ENCODE measurements around the gene TGFBR1. TPM values are rescaled to one million over a fixed set of nuclear protein-coding genes. Genes with fewer than 3 reads are reported as not detected.

The TGFBR1 gene
- total RNA-seq, 6 donors from 2014 or later: 13.6 to 63.1 (median 37.9) TPM

DNA sequence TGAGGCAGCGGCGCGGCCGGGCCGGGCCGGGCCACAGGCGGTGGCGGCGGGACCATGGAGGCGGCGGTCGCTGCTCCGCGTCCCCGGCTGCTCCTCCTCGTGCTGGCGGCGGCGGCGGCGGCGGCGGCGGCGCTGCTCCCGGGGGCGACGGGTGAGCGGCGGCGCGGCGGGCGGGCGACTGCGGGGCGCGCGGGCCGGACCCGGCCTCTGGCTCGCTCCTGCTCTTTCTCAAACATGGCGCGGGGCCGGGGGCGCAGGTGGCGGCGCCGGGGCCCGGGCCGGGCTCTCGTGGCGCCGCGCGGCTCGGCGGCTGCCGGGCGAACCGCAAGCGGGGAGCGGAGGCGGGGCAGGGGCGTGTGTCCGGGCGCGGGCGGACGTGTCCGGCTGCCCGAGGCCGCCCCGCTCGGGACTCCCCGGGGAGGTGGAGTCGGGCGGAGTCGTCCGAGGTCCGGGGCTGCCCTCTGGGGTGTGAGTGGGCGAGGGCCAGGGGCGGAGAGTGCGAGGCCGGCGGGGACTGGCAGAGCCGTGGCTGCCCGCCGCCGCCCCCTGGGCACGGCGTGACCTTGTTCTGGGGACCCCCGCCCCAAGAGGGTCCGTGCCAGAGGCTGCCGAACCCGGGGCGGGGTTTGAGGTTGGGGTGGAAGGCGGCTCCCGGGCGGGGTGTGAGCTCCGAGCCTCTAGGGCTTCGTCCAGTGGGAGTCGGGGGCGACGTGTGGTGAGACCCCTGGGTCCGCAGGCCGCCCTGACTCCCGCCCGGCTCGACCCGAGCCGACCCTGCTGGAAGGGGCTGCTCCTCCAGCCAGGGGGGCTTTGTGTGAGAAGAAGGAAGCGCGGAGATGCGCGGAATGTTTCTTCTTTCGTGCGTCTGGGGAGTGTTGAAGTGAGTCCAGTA, 485 bp downstream of the TGFBR1 start:
- ATAC-seq (ENCODE audit: low FRiP score in 2 of 2): peak; percentile 81 to 89
- Histone ChIP-seq H3K27ac (peak overlapping the region; percentile 86 to 97 (median 92)), H3K4me1 (peaks cover 36 to 53% (median 47%) of the 10 kb centered on the region in 4 donors), H3K36me3 (no peaks in the 10 kb centered on the region), H3K9me3 (no peaks in the 10 kb centered on the region), H3K27me3 (no peaks in the 10 kb centered on the region), H3K4me3 (peak overlapping the region; percentile 34 to 87 (median 79))
- TF ChIP-seq, protein P1, sequence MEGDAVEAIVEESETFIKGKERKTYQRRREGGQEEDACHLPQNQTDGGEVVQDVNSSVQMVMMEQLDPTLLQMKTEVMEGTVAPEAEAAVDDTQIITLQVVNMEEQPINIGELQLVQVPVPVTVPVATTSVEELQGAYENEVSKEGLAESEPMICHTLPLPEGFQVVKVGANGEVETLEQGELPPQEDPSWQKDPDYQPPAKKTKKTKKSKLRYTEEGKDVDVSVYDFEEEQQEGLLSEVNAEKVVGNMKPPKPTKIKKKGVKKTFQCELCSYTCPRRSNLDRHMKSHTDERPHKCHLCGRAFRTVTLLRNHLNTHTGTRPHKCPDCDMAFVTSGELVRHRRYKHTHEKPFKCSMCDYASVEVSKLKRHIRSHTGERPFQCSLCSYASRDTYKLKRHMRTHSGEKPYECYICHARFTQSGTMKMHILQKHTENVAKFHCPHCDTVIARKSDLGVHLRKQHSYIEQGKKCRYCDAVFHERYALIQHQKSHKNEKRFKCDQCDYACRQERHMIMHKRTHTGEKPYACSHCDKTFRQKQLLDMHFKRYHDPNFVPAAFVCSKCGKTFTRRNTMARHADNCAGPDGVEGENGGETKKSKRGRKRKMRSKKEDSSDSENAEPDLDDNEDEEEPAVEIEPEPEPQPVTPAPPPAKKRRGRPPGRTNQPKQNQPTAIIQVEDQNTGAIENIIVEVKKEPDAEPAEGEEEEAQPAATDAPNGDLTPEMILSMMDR (IDR thresholded peaks at IDR 0.05): peak in 3 of 6 experiments; percentile 22 to 47 (median 44)
- TF ChIP-seq EP300 (IDR thresholded peaks at IDR 0.05) (no peak), POLR2AphosphoS5 (IDR thresholded peaks at IDR 0.05) (peak; percentile 38 to 62), POLR2A (IDR thresholded peaks at IDR 0.05) (peak in 3 of 4 donors; percentile 7 to 38 (median 8))
- WGBS, 2 donors: 0% methylated on average over 6 to 61 of the region's 118 CpGs
- peak; percentile 90 to 96 for DNase-seq

DNA sequence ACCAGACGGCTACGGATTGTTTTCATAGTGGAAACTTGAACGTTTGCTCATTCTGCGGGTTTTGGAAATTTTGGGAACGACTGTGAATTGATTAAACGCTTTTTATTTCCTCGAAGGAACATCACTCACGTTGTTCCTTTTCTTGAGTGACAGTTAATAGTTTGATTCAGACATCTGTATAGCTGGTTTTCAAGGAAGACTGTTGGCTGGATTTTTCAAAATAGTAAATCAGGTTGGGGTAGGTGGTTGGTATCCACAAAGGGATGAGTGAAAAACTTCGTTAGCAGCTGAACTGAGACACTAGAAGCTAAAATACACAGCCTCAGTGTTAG, 1.1 kb downstream of the TGFBR1 start:
- Histone ChIP-seq H3K27ac (peak overlapping the region; percentile 86 to 97 (median 92)), H3K4me1 (peaks cover 38 to 59% (median 53%) of the 10 kb centered on the region in 4 donors), H3K9me3 (no peaks in the 10 kb centered on the region), H3K36me3 (no peaks in the 10 kb centered on the region), H3K4me3 (peak overlapping the region; percentile 34 to 87 (median 79)), H3K27me3 (no peaks in the 10 kb centered on the region)
- no peak for ATAC-seq (ENCODE audit: low FRiP score in 2 of 2)
- 2 to 3% methylated on average over 9 of the region's 9 CpGs for WGBS, 2 donors
- no peak for TF ChIP-seq EP300 (IDR thresholded peaks at IDR 0.05)
- TF ChIP-seq, protein P1 (IDR thresholded peaks at IDR 0.05): no peak
- TF ChIP-seq POLR2AphosphoS5 (IDR thresholded peaks at IDR 0.05): no peak
- TF ChIP-seq POLR2A (IDR thresholded peaks at IDR 0.05): no peak
- no peak for DNase-seq

DNA sequence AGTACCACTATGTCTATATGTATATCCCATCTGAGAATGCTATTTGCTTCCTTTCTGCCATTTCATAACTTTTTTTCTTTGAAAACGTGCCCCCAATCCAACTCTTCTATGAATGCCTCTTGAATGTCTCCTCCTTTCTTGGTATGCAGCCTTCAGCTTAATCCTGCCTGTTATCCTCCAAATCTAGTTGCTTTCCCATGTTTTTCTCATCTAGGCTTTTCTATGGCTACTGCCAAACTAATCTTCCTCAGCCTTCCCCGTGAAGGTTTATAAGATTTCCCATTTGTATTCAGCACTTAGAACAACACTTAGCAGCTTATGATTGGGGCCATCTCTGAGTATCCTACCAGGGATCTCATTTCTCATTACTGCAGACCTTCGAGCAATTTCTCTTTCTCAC, 2.5 kb downstream of the TGFBR1 start:
- no peaks in the 10 kb centered on the region for H3K9me3 ChIP-seq
- no peak for DNase-seq
- peaks cover 44 to 73% (median 64%) of the 10 kb centered on the region in 4 donors for H3K4me1 ChIP-seq
- no peaks in the 10 kb centered on the region for H3K36me3 ChIP-seq
- ATAC-seq (ENCODE audit: low FRiP score in 2 of 2): no peak
- peak overlapping the region in 3 of 4 donors; percentile 8 to 97 (median 19) for H3K27ac ChIP-seq
- peak overlapping the region in 1 of 4 donors; percentile 72 for H3K4me3 ChIP-seq
- TF ChIP-seq POLR2A (IDR thresholded peaks at IDR 0.05) (no peak), POLR2AphosphoS5 (IDR thresholded peaks at IDR 0.05) (no peak), EP300 (IDR thresholded peaks at IDR 0.05) (no peak)
- TF ChIP-seq, protein P1 (IDR thresholded peaks at IDR 0.05): no peak
- 12 to 25% methylated on average over 3 of the region's 3 CpGs for whole genome bisulfite sequencing, 2 donors
- no peaks in the 10 kb centered on the region for H3K27me3 ChIP-seq

DNA sequence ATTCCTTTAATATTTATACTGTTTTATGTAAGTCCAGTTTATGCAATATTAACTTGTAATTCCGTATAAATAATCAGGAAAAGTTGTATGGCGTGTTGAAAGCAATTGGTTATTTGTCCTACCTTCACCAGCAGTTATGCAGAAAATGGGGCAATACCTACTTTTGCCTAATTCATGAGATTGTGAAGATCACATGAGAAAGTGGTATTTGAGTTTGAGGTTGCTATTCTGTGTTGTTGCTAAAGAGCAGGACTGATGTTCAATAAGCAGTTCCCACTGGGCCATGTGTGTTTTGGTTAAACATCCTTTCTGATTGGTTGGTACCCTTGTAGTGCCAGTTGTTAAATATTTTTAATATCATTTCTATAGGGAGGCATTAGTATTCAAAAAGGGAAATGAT, 3.2 kb downstream of the TGFBR1 start:
- DNase-seq (no peak), ATAC-seq (ENCODE audit: low FRiP score in 2 of 2) (no peak)
- TF ChIP-seq POLR2A (IDR thresholded peaks at IDR 0.05) (no peak), POLR2AphosphoS5 (IDR thresholded peaks at IDR 0.05) (no peak), EP300 (IDR thresholded peaks at IDR 0.05) (no peak)
- TF ChIP-seq, protein P1 (IDR thresholded peaks at IDR 0.05): no peak
- H3K9me3 ChIP-seq: no peaks in the 10 kb centered on the region
- no peaks in the 10 kb centered on the region for H3K36me3 ChIP-seq
- H3K27ac ChIP-seq: peak overlapping the region in 2 of 4 donors; percentile 8 to 97
- no peak overlapping the region for H3K4me3 ChIP-seq
- H3K4me1 ChIP-seq: peaks cover 48 to 80% (median 70%) of the 10 kb centered on the region in 4 donors
- no peaks in the 10 kb centered on the region for H3K27me3 ChIP-seq
- 82 to 86% methylated on average over 2 of the region's 2 CpGs for WGBS, 2 donors
